Measurements from ENCODE around the gene RNU7-1. TPM values are rescaled to one million over a fixed set of nuclear protein-coding genes. Genes with fewer than 3 reads are reported as not detected.

Gene RNU7-1
- polyA plus RNA-seq, 3 donors, result not detected

DNA sequence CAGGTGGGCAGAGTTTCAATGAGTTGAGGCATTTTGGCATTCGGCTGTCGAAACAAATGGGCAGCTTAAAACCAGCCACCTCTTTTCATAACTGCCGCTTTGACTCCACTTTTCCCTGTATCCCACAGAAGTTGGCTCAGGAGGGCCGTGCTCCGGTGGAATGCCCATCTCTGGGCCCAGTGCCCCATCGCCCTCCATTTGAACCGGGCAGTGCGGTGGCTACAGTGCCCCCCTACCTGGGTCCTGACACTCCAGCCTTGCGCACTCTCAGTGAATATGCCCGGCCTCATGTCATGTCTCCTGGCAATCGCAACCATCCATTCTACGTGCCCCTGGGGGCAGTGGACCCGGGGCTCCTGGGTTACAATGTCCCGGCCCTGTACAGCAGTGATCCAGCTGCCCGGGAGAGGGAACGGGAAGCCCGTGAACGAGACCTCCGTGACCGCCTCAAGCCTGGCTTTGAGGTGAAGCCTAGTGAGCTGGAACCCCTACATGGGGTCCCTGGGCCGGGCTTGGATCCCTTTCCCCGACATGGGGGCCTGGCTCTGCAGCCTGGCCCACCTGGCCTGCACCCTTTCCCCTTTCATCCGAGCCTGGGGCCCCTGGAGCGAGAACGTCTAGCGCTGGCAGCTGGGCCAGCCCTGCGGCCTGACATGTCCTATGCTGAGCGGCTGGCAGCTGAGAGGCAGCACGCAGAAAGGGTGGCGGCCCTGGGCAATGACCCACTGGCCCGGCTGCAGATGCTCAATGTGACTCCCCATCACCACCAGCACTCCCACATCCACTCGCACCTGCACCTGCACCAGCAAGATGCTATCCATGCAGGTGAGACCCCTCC is 5.0 kb upstream of the RNU7-1 start:
- H3K36me3 ChIP-seq (replicated peaks in 1 of 2; ENCODE audit: control insufficient read depth in 1 of 2, insufficient read depth in 2 of 2, low read length in 2 of 2), result no peaks in the 10 kb centered on the region
- Mint-ChIP-seq H3K4me3 (peak overlapping the region; percentile 78 to 79), H3K36me3 (peaks cover 13 to 25% of the 10 kb centered on the region in 2 donors), H3K27ac (peak overlapping the region in 5 of 7 donors; percentile 3 to 74 (median 61)), H3K27me3 (ENCODE audit: low read depth in 3 of 3) (no peaks in the 10 kb centered on the region), H3K9me3 (no peaks in the 10 kb centered on the region), H3K4me1 (peaks cover 44% of the 10 kb centered on the region)
- H4K20me1 ChIP-seq (ENCODE audit: insufficient read depth, low read length), result no peaks in the 10 kb centered on the region
- H3K4me1 ChIP-seq (ENCODE audit: control insufficient read depth in 1 of 2, insufficient read depth in 2 of 2, low read length in 2 of 2), result peaks cover 44 to 50% of the 10 kb centered on the region in 2 donors
- H3K79me2 ChIP-seq (ENCODE audit: insufficient read depth, low read length), result peaks cover 11% of the 10 kb centered on the region
- no peaks in the 10 kb centered on the region for H3K9me3 ChIP-seq (replicated peaks in 1 of 2; ENCODE audit: control insufficient read depth in 1 of 2, insufficient read depth in 1 of 2, low read length in 2 of 2)
- DNase-seq, result no peak
- intact Hi-C loops (cut with micrococcal nuclease), result loop anchor here (2.0 to 5.0 kb wide), 2 partner anchors 32 to 34 kb away; partner anchors contain the start of genes EMG1 (in 2 of the 2) and PHB2 (in 2 of the 2)
- 91% methylated on average over 32 of the region's 32 CpGs for WGBS (ENCODE audit: insufficient coverage)
- H3K9ac ChIP-seq (ENCODE audit: insufficient read depth, low read length, poor library complexity, severe bottlenecking), result no peak overlapping the region
- peak overlapping the region; percentile 37 for H2AFZ ChIP-seq (ENCODE audit: insufficient read depth, low read depth, low read length, poor library complexity, severe bottlenecking)
- peak overlapping the region; percentile 95 for H3K4me2 ChIP-seq (replicated peaks; ENCODE audit: extremely low read depth, low read length, poor library complexity, severe bottlenecking)
- no peaks in the 10 kb centered on the region for H3K27me3 ChIP-seq (ENCODE audit: control insufficient read depth in 2 of 2, insufficient read depth in 2 of 2, low read length in 2 of 2)
- H3K27ac ChIP-seq (ENCODE audit: low read depth in 1 of 2, low read length in 2 of 2), result peak overlapping the region; percentile 18 to 82
- peak overlapping the region in 1 of 3 experiments; percentile 90 for H3K4me3 ChIP-seq (replicated peaks in 1 of 3; ENCODE audit: low read depth in 2 of 3, low read length in 3 of 3)
- TF ChIP-seq, protein P1, sequence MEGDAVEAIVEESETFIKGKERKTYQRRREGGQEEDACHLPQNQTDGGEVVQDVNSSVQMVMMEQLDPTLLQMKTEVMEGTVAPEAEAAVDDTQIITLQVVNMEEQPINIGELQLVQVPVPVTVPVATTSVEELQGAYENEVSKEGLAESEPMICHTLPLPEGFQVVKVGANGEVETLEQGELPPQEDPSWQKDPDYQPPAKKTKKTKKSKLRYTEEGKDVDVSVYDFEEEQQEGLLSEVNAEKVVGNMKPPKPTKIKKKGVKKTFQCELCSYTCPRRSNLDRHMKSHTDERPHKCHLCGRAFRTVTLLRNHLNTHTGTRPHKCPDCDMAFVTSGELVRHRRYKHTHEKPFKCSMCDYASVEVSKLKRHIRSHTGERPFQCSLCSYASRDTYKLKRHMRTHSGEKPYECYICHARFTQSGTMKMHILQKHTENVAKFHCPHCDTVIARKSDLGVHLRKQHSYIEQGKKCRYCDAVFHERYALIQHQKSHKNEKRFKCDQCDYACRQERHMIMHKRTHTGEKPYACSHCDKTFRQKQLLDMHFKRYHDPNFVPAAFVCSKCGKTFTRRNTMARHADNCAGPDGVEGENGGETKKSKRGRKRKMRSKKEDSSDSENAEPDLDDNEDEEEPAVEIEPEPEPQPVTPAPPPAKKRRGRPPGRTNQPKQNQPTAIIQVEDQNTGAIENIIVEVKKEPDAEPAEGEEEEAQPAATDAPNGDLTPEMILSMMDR (IDR thresholded peaks at IDR 0.05), result peak; percentile 50

DNA sequence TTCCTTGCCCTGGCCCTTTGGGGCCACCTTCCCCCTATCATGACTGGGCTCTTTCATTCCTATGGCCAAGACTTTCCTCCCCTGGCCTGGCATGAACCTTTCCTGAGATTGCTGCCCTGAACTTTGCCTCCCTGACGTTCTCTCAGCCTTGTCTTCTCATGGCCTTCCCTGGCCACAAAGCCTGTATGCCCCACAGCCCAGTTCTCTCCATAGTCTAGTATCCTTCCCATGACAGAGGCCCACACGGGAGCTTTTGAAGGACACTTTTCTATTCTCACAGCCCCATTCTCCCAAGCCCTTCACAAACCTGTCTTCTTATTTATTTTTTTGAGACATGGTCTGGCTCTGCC is 4.5 kb upstream of the RNU7-1 start:
- Mint-ChIP-seq H3K9me3 (no peaks in the 10 kb centered on the region), H3K4me1 (peaks cover 47% of the 10 kb centered on the region), H3K27ac (peak overlapping the region in 3 of 7 donors; percentile 3 to 78 (median 31)), H3K4me3 (no peak overlapping the region), H3K36me3 (peaks cover 9 to 19% of the 10 kb centered on the region in 2 donors), H3K27me3 (ENCODE audit: low read depth in 3 of 3) (no peaks in the 10 kb centered on the region)
- DNase-seq, result no peak
- no peaks in the 10 kb centered on the region for H3K27me3 ChIP-seq (ENCODE audit: control insufficient read depth in 2 of 2, insufficient read depth in 2 of 2, low read length in 2 of 2)
- intact Hi-C loops (cut with micrococcal nuclease), result loop anchor here (2.0 to 5.0 kb wide), 2 partner anchors 32 to 33 kb away; partner anchors contain the start of genes EMG1 (in 2 of the 2) and PHB2 (in 2 of the 2)
- H3K4me1 ChIP-seq (ENCODE audit: control insufficient read depth in 1 of 2, insufficient read depth in 2 of 2, low read length in 2 of 2), result peaks cover 49 to 56% of the 10 kb centered on the region in 2 donors
- no peak overlapping the region for H3K27ac ChIP-seq (ENCODE audit: low read depth in 1 of 2, low read length in 2 of 2)
- H4K20me1 ChIP-seq (ENCODE audit: insufficient read depth, low read length), result no peaks in the 10 kb centered on the region
- H3K4me2 ChIP-seq (replicated peaks; ENCODE audit: extremely low read depth, low read length, poor library complexity, severe bottlenecking), result no peak overlapping the region
- no peak overlapping the region for H2AFZ ChIP-seq (ENCODE audit: insufficient read depth, low read depth, low read length, poor library complexity, severe bottlenecking)
- no peaks in the 10 kb centered on the region for H3K9me3 ChIP-seq (replicated peaks in 1 of 2; ENCODE audit: control insufficient read depth in 1 of 2, insufficient read depth in 1 of 2, low read length in 2 of 2)
- TF ChIP-seq, protein P1 (IDR thresholded peaks at IDR 0.05), result no peak
- no peaks in the 10 kb centered on the region for H3K36me3 ChIP-seq (replicated peaks in 1 of 2; ENCODE audit: control insufficient read depth in 1 of 2, insufficient read depth in 2 of 2, low read length in 2 of 2)
- no peak overlapping the region for H3K4me3 ChIP-seq (replicated peaks in 1 of 3; ENCODE audit: low read depth in 2 of 3, low read length in 3 of 3)
- no peak overlapping the region for H3K9ac ChIP-seq (ENCODE audit: insufficient read depth, low read length, poor library complexity, severe bottlenecking)
- 100% methylated on average over 2 of the region's 2 CpGs for WGBS (ENCODE audit: insufficient coverage)
- peaks cover 11% of the 10 kb centered on the region for H3K79me2 ChIP-seq (ENCODE audit: insufficient read depth, low read length)
